ENCODE measurements around the gene PGAP1.

DNA sequence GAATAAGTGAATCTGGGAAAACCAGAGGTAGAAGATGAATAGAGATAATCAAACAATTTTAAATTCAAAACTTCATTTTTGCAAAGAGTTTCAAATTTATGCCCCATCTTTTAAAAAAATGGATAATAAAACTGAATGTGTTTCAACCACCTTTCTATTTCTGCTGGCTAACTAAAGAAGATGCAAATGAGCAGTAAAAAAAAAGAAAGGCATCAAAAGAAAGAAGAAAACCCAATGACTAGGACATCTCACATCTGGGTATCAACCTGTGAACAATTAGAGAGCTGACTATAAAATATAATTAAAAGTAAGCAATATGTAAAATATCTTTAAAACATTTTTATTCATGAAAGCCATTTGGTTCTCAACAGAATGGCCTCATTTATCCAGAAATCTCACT is 2.5 kb downstream of the PGAP1 start:
- TF ChIP-seq MAX (IDR thresholded peaks at IDR 0.05) (no peak), CEBPB (IDR thresholded peaks at IDR 0.05) (no peak), RAD21 (IDR thresholded peaks at IDR 0.05; ENCODE audit: low read depth) (no peak), TAF1 (IDR thresholded peaks at IDR 0.05; ENCODE audit: low read depth) (no peak), FOXM1 (IDR thresholded peaks at IDR 0.05; ENCODE audit: borderline replicate concordance, low read depth) (no peak), YY1 (IDR thresholded peaks at IDR 0.05; ENCODE audit: low read depth) (no peak), EP300 (IDR thresholded peaks at IDR 0.05; ENCODE audit: borderline replicate concordance) (no peak), TEAD4 (IDR thresholded peaks at IDR 0.05) (no peak), REST (IDR thresholded peaks at IDR 0.05; ENCODE audit: low read depth) (no peak), ZBTB7A (IDR thresholded peaks at IDR 0.05; ENCODE audit: low read depth) (no peak), EGR1 (IDR thresholded peaks at IDR 0.05) (no peak), CREB1 (IDR thresholded peaks at IDR 0.05; ENCODE audit: low read depth) (no peak)
- TF ChIP-seq, protein P1, sequence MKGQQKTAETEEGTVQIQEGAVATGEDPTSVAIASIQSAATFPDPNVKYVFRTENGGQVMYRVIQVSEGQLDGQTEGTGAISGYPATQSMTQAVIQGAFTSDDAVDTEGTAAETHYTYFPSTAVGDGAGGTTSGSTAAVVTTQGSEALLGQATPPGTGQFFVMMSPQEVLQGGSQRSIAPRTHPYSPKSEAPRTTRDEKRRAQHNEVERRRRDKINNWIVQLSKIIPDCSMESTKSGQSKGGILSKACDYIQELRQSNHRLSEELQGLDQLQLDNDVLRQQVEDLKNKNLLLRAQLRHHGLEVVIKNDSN (IDR thresholded peaks at IDR 0.05): no peak

All from Ishikawa (cell line).